Measurements from ENCODE around the gene CCNT1. TPM values are rescaled to one million over a fixed set of nuclear protein-coding genes. Genes with fewer than 3 reads are reported as not detected.
"Not testable (repeated sequence)": the region's sequence is repeated elsewhere in the genome, so short reads cannot be mapped to it uniquely, and the experiment has no call there.

The CCNT1 gene
- total RNA-seq, 1 donor from 2014 or later, result 46.1 TPM

GRCh38 chr12:48728807-48729206, 12.3 kb upstream of the CCNT1 start:
- TF ChIP-seq, protein P1, sequence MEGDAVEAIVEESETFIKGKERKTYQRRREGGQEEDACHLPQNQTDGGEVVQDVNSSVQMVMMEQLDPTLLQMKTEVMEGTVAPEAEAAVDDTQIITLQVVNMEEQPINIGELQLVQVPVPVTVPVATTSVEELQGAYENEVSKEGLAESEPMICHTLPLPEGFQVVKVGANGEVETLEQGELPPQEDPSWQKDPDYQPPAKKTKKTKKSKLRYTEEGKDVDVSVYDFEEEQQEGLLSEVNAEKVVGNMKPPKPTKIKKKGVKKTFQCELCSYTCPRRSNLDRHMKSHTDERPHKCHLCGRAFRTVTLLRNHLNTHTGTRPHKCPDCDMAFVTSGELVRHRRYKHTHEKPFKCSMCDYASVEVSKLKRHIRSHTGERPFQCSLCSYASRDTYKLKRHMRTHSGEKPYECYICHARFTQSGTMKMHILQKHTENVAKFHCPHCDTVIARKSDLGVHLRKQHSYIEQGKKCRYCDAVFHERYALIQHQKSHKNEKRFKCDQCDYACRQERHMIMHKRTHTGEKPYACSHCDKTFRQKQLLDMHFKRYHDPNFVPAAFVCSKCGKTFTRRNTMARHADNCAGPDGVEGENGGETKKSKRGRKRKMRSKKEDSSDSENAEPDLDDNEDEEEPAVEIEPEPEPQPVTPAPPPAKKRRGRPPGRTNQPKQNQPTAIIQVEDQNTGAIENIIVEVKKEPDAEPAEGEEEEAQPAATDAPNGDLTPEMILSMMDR (IDR thresholded peaks at IDR 0.05; ENCODE audit: unreplicated experiment), result no peak
- Mint-ChIP-seq H3K4me3 (ENCODE audit: unreplicated experiment) (no peak overlapping the region), H3K9me3 (ENCODE audit: unreplicated experiment) (no peaks in the 10 kb centered on the region), H3K4me1 (ENCODE audit: unreplicated experiment) (peaks cover 2% of the 10 kb centered on the region), H3K36me3 (ENCODE audit: low read depth, unreplicated experiment) (no peaks in the 10 kb centered on the region), H3K27me3 (ENCODE audit: unreplicated experiment) (peaks cover 3% of the 10 kb centered on the region), H3K27ac (ENCODE audit: unreplicated experiment) (no peak overlapping the region)
- no peak for DNase-seq (ENCODE audit: low spot score)

DNA sequence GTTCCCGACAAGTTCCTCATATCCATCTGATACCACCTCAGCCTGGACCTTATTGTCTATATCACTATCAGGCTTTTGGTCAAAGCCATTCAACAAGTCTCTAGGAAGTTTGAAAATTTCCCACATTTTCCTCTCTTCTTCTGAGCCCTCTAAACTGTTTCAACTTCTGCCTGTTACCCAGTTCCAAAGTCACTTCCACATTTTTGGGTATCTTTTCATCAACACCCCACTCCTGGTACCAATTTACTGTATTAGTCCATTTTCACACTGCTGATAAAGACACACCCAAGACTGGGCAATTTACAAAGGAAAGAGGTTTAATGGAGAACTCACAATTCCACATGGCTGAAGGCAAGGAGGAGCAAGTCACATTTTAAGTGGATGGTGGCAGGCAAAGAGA, 4.2 kb upstream of the CCNT1 start:
- not testable (repeated sequence) for H3K27me3 Mint-ChIP-seq (ENCODE audit: unreplicated experiment); H3K4me3 Mint-ChIP-seq (ENCODE audit: unreplicated experiment); H3K9me3 Mint-ChIP-seq (ENCODE audit: unreplicated experiment); H3K27ac Mint-ChIP-seq (ENCODE audit: unreplicated experiment); DNase-seq (ENCODE audit: low spot score)
- Mint-ChIP-seq H3K36me3 (ENCODE audit: low read depth, unreplicated experiment) (peaks cover 26% of the 10 kb centered on the region), H3K4me1 (ENCODE audit: unreplicated experiment) (peaks cover 12% of the 10 kb centered on the region)

DNA sequence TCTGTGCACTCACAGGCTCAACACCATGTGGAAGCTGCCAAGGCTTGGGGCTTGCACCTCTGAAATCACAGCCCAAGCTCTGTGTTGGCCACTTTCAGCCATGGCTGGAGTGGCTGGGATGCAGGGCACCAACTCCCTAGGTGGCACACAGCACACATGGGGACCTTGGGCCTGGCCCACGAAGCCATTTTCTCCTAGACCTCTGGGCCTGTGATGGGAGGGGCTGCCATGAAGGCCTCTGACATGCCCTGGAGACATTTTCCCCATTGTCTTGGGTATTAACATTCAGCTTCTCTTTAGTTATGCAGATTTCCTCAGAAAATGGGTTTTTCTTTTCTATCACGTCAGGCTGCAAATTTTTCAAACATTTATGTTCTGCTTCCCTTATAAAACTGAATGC, 3.7 kb upstream of the CCNT1 start:
- H3K4me3 Mint-ChIP-seq (ENCODE audit: unreplicated experiment); DNase-seq (ENCODE audit: low spot score); H3K27ac Mint-ChIP-seq (ENCODE audit: unreplicated experiment); H3K9me3 Mint-ChIP-seq (ENCODE audit: unreplicated experiment); H3K27me3 Mint-ChIP-seq (ENCODE audit: unreplicated experiment): not testable (repeated sequence)
- Mint-ChIP-seq H3K36me3 (ENCODE audit: low read depth, unreplicated experiment) (peaks cover 27% of the 10 kb centered on the region), H3K4me1 (ENCODE audit: unreplicated experiment) (peaks cover 16% of the 10 kb centered on the region)

DNA sequence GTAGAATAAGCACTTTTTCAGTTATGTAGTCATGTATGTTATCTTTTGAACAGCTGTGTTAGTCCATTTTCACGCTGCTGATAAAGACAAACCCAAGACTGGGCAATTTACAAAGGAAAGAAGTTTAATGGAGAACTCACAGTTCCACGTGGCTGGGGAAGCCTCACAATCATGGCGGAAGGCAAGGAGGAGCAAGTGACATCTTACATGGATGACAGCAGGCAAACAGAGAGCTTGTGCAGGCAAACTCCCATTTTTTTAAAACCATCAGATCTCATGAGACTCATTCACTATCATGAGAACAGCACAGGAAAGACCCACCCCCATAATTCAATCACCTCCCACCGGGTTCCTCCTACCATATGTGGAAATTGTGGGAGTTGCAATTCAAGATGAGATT, 2.5 kb upstream of the CCNT1 start:
- Mint-ChIP-seq H3K36me3 (ENCODE audit: low read depth, unreplicated experiment) (peaks cover 31% of the 10 kb centered on the region), H3K4me3 (ENCODE audit: unreplicated experiment) (peak overlapping the region; percentile 68), H3K27ac (ENCODE audit: unreplicated experiment) (peak overlapping the region; percentile 36), H3K4me1 (ENCODE audit: unreplicated experiment) (peaks cover 27% of the 10 kb centered on the region), H3K27me3 (ENCODE audit: unreplicated experiment) (peaks cover 13% of the 10 kb centered on the region)
- not testable (repeated sequence) for H3K9me3 Mint-ChIP-seq (ENCODE audit: unreplicated experiment); DNase-seq (ENCODE audit: low spot score)

DNA sequence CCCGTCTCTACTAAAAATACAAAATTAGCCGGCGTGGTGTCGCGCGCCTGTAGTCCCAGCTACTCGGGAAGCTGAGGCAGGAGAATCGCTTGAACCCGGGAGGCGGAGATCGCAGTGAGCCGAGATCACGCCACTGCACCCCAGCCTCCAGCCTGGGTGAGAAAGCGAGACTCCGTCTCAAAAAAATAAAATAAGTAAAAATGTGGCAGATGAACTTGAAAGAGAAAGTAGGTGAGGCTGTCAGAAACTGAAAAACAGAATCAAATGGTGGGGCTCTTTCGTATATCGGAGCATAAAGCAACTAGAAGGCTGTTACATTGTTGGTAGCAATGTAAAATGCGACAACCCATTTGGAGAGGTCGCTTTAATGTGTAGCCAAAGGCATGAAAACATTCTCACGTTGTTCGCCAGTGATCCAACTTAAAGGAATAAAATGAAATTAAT, 767 bp upstream of the CCNT1 start:
- Mint-ChIP-seq H3K9me3 (ENCODE audit: unreplicated experiment) (peaks cover 4% of the 10 kb centered on the region), H3K4me3 (ENCODE audit: unreplicated experiment) (peak overlapping the region; percentile 97), H3K27ac (ENCODE audit: unreplicated experiment) (peak overlapping the region; percentile 99), H3K4me1 (ENCODE audit: unreplicated experiment) (peaks cover 32% of the 10 kb centered on the region), H3K27me3 (ENCODE audit: unreplicated experiment) (peaks cover 13% of the 10 kb centered on the region), H3K36me3 (ENCODE audit: low read depth, unreplicated experiment) (peaks cover 35% of the 10 kb centered on the region)
- TF ChIP-seq, protein P1 (IDR thresholded peaks at IDR 0.05; ENCODE audit: unreplicated experiment), result no peak
- no peak for DNase-seq (ENCODE audit: low spot score)

DNA sequence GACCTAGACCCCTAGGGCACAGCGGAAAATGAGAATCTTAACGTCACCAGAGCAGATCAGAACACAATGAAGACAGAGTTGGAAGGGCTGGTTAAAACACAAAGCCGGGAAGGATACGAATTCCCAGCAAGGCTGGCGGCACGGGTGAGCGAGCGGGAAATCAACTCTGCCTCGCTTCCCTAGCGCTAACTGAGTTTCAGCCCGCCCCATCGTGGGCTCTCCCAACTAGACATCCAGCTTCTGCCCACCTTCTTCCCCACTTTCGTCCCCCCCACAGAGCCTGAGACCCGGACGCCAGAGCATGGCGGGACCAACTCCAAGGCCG, 377 bp downstream of the CCNT1 start:
- peaks cover 13% of the 10 kb centered on the region for H3K27me3 Mint-ChIP-seq (ENCODE audit: unreplicated experiment)
- H3K36me3 Mint-ChIP-seq (ENCODE audit: low read depth, unreplicated experiment), result peaks cover 38% of the 10 kb centered on the region
- peaks cover 4% of the 10 kb centered on the region for H3K9me3 Mint-ChIP-seq (ENCODE audit: unreplicated experiment)
- peak overlapping the region; percentile 99 for H3K27ac Mint-ChIP-seq (ENCODE audit: unreplicated experiment)
- H3K4me3 Mint-ChIP-seq (ENCODE audit: unreplicated experiment), result peak overlapping the region; percentile 97
- DNase-seq (ENCODE audit: low spot score), result no peak
- peaks cover 32% of the 10 kb centered on the region for H3K4me1 Mint-ChIP-seq (ENCODE audit: unreplicated experiment)
- TF ChIP-seq, protein P1 (IDR thresholded peaks at IDR 0.05; ENCODE audit: unreplicated experiment), result no peak
